CD14-positive monocyte (primary cell): ENCODE data around the gene STUB1. TPM values are rescaled to one million over a fixed set of nuclear protein-coding genes. Genes with fewer than 3 reads are reported as not detected.

Experiments used
- DNase-seq, 3 donors: peaks; one replicate each; pipeline ENCODE4 v3.0.0-alpha.2; 2011 to 2022
- H2AFZ ChIP-seq: 2 replicates; pipeline ENCODE4 v1.6.0; 2012; ENCODE audit warnings: mild to moderate bottlenecking, low read depth, low read length, inconsistent platforms; ENCODE audit not compliant: insufficient read depth, poor library complexity, severe bottlenecking
- H3K27ac ChIP-seq, 2 donors: 1 replicate in 1 of 2; 2 replicates in 1 of 2; pipeline ENCODE4 v1.5.1; 2012 to 2013; ENCODE audit warnings: low read length in 2 of 2, control low read depth in 1 of 2, inconsistent platforms in 1 of 2, low read depth in 1 of 2, mild to moderate bottlenecking in 1 of 2
- H3K27me3 ChIP-seq, 2 donors: one replicate each; pipeline versions ENCODE4 v1.6.0 to v1.6.1; 2011 to 2013; ENCODE audit warnings: low read length in 2 of 2; ENCODE audit not compliant: control insufficient read depth in 2 of 2, insufficient read depth in 2 of 2
- H3K36me3 ChIP-seq, 2 donors: replicated peaks in 1 of 2; 1 replicate in 1 of 2; 2 replicates in 1 of 2; pipeline versions ENCODE4 v1.5.1 to v1.6.1; 2012 to 2013; ENCODE audit warnings: low read length in 2 of 2, control low read depth in 1 of 2, inconsistent platforms in 1 of 2, mild to moderate bottlenecking in 1 of 2; ENCODE audit not compliant: insufficient read depth in 2 of 2, control insufficient read depth in 1 of 2
- H3K4me1 ChIP-seq, 2 donors: 1 replicate in 1 of 2; 2 replicates in 1 of 2; pipeline versions ENCODE4 v1.5.1 to v1.6.1; 2012 to 2013; ENCODE audit warnings: low read length in 2 of 2, control low read depth in 1 of 2, inconsistent platforms in 1 of 2, mild to moderate bottlenecking in 1 of 2, moderate library complexity in 1 of 2; ENCODE audit not compliant: insufficient read depth in 2 of 2, control insufficient read depth in 1 of 2
- H3K4me2 ChIP-seq: replicated peaks from 2 replicates; pipeline ENCODE3; 2012; ENCODE audit warnings: low read length, moderate library complexity, mild to moderate bottlenecking; ENCODE audit not compliant: poor library complexity, severe bottlenecking; ENCODE audit errors: extremely low read depth
- H3K4me3 ChIP-seq, 3 experiments: fragments of 200-600 bp in 1 of 3; sonication (generic) in 1 of 3; replicated peaks in 1 of 3; 1 replicate in 2 of 3; 2 replicates in 1 of 3; pipeline ENCODE4 v1.5.1; 2011 to 2013; ENCODE audit warnings: low read length in 3 of 3, mild to moderate bottlenecking in 3 of 3, control low read depth in 2 of 3, low read depth in 2 of 3, inconsistent platforms in 1 of 3, moderate library complexity in 1 of 3
- H3K79me2 ChIP-seq: 2 replicates; pipeline ENCODE4 v1.6.0; 2012; ENCODE audit warnings: mild to moderate bottlenecking, control low read depth, inconsistent platforms, low read length, moderate library complexity; ENCODE audit not compliant: insufficient read depth
- H3K9ac ChIP-seq: 2 replicates; pipeline ENCODE4 v1.6.0; 2017; ENCODE audit warnings: low read length, mild to moderate bottlenecking; ENCODE audit not compliant: insufficient read depth, poor library complexity, severe bottlenecking
- H3K9me3 ChIP-seq, 2 donors: replicated peaks in 1 of 2; 1 replicate in 1 of 2; 2 replicates in 1 of 2; pipeline versions ENCODE4 v1.5.1 to v1.6.1; 2012 to 2013; ENCODE audit warnings: low read length in 2 of 2, control low read depth in 1 of 2; ENCODE audit not compliant: control insufficient read depth in 1 of 2, insufficient read depth in 1 of 2
- H4K20me1 ChIP-seq: 2 replicates; pipeline ENCODE4 v1.6.0; 2012; ENCODE audit warnings: mild to moderate bottlenecking, low read length, control low read depth, moderate library complexity; ENCODE audit not compliant: insufficient read depth
- H3K27ac Mint-ChIP-seq, 7 donors: one replicate each; pipeline ENCODE4 v1.8.0; 2020; ENCODE audit warnings: mild to moderate bottlenecking in 7 of 7, mixed read lengths in 7 of 7, moderate library complexity in 6 of 7, inconsistent platforms in 2 of 7
- H3K27me3 Mint-ChIP-seq, 3 donors: one replicate each; pipeline ENCODE4 v1.8.0; 2021 to 2022; ENCODE audit warnings: low read depth in 3 of 3, mild to moderate bottlenecking in 3 of 3, mixed read lengths in 3 of 3, moderate library complexity in 3 of 3, inconsistent platforms in 1 of 3
- H3K36me3 Mint-ChIP-seq, 2 donors: one replicate each; pipeline ENCODE4 v1.8.0; 2020; ENCODE audit warnings: mixed read lengths in 2 of 2, inconsistent platforms in 1 of 2, mild to moderate bottlenecking in 1 of 2
- H3K4me1 Mint-ChIP-seq: one replicate; pipeline ENCODE4 v1.8.0; 2020; ENCODE audit warnings: mild to moderate bottlenecking, mixed read lengths
- H3K4me3 Mint-ChIP-seq, 2 donors: one replicate each; pipeline ENCODE4 v1.8.0; 2020; ENCODE audit warnings: mild to moderate bottlenecking in 2 of 2, mixed read lengths in 2 of 2, moderate library complexity in 1 of 2
- H3K9me3 Mint-ChIP-seq, 7 donors: one replicate each; pipeline ENCODE4 v1.8.0; 2020 to 2022; ENCODE audit warnings: mixed read lengths in 7 of 7, mild to moderate bottlenecking in 6 of 7, moderate library complexity in 6 of 7, inconsistent platforms in 2 of 7
- WGBS: methylation state at CpG from one replicate; pipeline ENCODE4 v1.1.5; 2013; ENCODE audit warnings: missing lambda C conversion rate; ENCODE audit not compliant: insufficient coverage; 5-methylcytosine and 5-hydroxymethylcytosine counted together
- intact Hi-C, 2 donors: fragments of 100-400 bp; cut with micrococcal nuclease; formaldehyde crosslinking; loops; one replicate each; pipeline versions ENCODE4 v1.15.0 to v1.15.1; 2023
- polyA plus RNA-seq, 3 donors: library from polyadenylated mRNA; depleted of rRNA in 1 of 3; unstranded in 2 of 3; stranded (reverse) in 1 of 3; fragments of 300-500 nt in 2 of 3; fragments of >200 nt in 1 of 3; fragmentation: Illumina TruSeq in 2 of 3; gene quantifications; 1 replicate in 2 of 3; 2 replicates in 1 of 3; pipeline ENCODE4 v1.2.3, GENCODE V29; 2012 to 2021
- TF ChIP-seq, protein P1 (sequence below): fragments of 200-600 bp; IDR thresholded peaks from one replicate; pipeline ENCODE4 v1.8.0; 2022; ENCODE audit warnings: antibody characterized with exemption, mild to moderate bottlenecking

STUB1 gene
- polyA plus RNA-seq, 3 donors = 83.3 to 108 (median 106) TPM

DNA sequence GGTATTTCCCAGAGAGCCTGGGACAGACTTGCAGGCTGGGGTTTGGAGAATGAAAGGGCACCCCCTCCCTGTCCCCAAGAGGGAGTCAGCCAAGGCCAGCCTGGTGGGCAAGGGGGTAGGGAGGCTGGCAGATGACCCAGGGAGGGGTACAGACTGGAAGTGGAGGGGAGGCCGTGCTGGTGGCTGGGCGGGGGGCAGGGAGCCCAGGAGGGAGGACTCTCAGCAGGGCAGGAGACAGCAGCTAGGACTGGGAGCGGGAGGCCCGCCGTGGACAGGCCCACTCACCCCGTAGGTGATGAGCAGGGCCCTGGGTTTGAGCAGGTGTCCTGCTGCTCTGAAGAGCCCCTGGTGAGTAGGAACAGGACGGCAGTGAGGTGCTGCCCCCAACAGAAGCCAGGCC is 45.2 kb upstream of the STUB1 start:
- no peaks in the 10 kb centered on the region for H3K9me3 ChIP-seq
- TF ChIP-seq, protein P1, sequence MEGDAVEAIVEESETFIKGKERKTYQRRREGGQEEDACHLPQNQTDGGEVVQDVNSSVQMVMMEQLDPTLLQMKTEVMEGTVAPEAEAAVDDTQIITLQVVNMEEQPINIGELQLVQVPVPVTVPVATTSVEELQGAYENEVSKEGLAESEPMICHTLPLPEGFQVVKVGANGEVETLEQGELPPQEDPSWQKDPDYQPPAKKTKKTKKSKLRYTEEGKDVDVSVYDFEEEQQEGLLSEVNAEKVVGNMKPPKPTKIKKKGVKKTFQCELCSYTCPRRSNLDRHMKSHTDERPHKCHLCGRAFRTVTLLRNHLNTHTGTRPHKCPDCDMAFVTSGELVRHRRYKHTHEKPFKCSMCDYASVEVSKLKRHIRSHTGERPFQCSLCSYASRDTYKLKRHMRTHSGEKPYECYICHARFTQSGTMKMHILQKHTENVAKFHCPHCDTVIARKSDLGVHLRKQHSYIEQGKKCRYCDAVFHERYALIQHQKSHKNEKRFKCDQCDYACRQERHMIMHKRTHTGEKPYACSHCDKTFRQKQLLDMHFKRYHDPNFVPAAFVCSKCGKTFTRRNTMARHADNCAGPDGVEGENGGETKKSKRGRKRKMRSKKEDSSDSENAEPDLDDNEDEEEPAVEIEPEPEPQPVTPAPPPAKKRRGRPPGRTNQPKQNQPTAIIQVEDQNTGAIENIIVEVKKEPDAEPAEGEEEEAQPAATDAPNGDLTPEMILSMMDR = no peak
- H3K4me2 ChIP-seq = peak overlapping the region; percentile 100
- H3K36me3 Mint-ChIP-seq = peaks cover 2 to 4% of the 10 kb centered on the region in 2 donors
- peak overlapping the region in 1 of 2 donors; percentile 30 for H3K4me3 Mint-ChIP-seq
- intact Hi-C loops = loop anchor here (5.0 kb wide), 2 partner anchors 47 to 108 kb away; partner anchors contain the start of genes CAPN15 (in 2 of the 2), JMJD8 (in 1 of the 2) and STUB1 (in 1 of the 2)
- peaks cover 27% of the 10 kb centered on the region for H4K20me1 ChIP-seq
- peaks cover 24 to 40% of the 10 kb centered on the region in 2 donors for H3K4me1 ChIP-seq
- no peak for DNase-seq
- no peak overlapping the region for H3K27ac ChIP-seq
- H2AFZ ChIP-seq = no peak overlapping the region
- no peak overlapping the region for H3K27ac Mint-ChIP-seq
- peaks cover 3 to 12% (median 8%) of the 10 kb centered on the region in 3 donors for H3K27me3 Mint-ChIP-seq
- H3K9me3 Mint-ChIP-seq = no peaks in the 10 kb centered on the region
- H3K4me3 ChIP-seq = peak overlapping the region in 1 of 3 experiments; percentile 96
- H3K79me2 ChIP-seq = peaks cover 12% of the 10 kb centered on the region
- H3K36me3 ChIP-seq = peaks cover 0 to 8% of the 10 kb centered on the region in 2 donors
- H3K4me1 Mint-ChIP-seq = peaks cover 14% of the 10 kb centered on the region
- H3K9ac ChIP-seq = no peak overlapping the region
- H3K27me3 ChIP-seq = no peaks in the 10 kb centered on the region
- 96% methylated on average over 2 of the region's 7 CpGs for WGBS

DNA sequence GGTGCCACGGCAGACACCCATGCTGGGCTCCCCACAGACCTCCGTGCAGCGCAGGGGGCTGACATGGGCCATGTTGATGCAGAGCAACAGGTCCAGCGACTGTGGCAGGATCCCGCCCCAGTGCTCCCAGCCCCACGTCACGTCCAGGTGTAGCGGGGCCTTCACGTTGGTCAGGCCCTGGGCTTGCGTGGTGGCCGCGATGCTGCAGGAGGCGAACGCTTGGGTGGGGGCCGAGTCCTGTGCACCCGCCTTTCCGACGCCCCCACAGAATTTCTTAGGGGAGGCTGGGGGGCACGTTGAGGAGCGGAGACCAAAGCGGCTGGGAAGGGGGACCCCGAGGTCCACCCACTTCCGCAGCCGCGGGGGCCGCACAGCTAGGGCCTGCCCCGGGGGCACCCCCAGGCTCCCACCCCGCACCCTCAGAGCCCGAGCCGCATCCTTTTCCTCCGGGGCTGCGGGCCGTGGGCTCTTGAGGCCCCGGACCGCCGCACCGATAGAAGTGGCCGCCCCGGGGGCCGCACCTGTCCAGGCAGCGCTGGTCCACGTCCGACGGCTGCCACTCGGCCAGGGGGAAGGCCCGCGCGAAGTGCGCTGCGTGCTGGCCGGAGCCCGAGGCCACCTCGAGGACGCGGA is 44.5 kb upstream of the STUB1 start:
- no peak for DNase-seq
- Histone ChIP-seq H3K27ac (peak overlapping the region in 1 of 2 donors; percentile 87), H3K4me3 (peak overlapping the region; percentile 70 to 96 (median 89)), H4K20me1 (peaks cover 20% of the 10 kb centered on the region), H2AFZ (peak overlapping the region; percentile 85), H3K36me3 (peaks cover 0 to 8% of the 10 kb centered on the region in 2 donors), H3K9ac (peak overlapping the region; percentile 82), H3K4me2 (peak overlapping the region; percentile 100), H3K9me3 (no peaks in the 10 kb centered on the region), H3K27me3 (no peaks in the 10 kb centered on the region), H3K4me1 (peaks cover 22 to 36% of the 10 kb centered on the region in 2 donors), H3K79me2 (peaks cover 12% of the 10 kb centered on the region)
- Mint-ChIP-seq H3K27me3 (peaks cover 3 to 9% (median 8%) of the 10 kb centered on the region in 3 donors), H3K27ac (peak overlapping the region in 1 of 7 donors; percentile 4), H3K4me1 (peaks cover 14% of the 10 kb centered on the region), H3K9me3 (no peaks in the 10 kb centered on the region), H3K4me3 (peak overlapping the region; percentile 56 to 59), H3K36me3 (peaks cover 2 to 4% of the 10 kb centered on the region in 2 donors)
- TF ChIP-seq, protein P1 = no peak
- 4% methylated on average over 52 of the region's 55 CpGs for WGBS
- intact Hi-C loops = loop anchor here (2.0 to 5.0 kb wide), 4 partner anchors 25 to 108 kb away; partner anchors contain the start of genes CAPN15 (in 2 of the 2), JMJD8 (in 1 of the 2) and STUB1 (in 1 of the 2)
